NCI-H146 (cell line): ENCODE data around the gene B9D1.

ENCODE experiments used
- DNase-seq: peaks from one replicate; lab custom pipeline; 2025; lab: John Stamatoyannopoulos, UW

The B9D1 gene

GRCh38 chr17:19388791-19389785, 26.6 kb upstream of the B9D1 start:
- no peak for DNase-seq

GRCh38 chr17:19387921-19388521, 25.5 kb upstream of the B9D1 start:
- no peak for DNase-seq

DNA sequence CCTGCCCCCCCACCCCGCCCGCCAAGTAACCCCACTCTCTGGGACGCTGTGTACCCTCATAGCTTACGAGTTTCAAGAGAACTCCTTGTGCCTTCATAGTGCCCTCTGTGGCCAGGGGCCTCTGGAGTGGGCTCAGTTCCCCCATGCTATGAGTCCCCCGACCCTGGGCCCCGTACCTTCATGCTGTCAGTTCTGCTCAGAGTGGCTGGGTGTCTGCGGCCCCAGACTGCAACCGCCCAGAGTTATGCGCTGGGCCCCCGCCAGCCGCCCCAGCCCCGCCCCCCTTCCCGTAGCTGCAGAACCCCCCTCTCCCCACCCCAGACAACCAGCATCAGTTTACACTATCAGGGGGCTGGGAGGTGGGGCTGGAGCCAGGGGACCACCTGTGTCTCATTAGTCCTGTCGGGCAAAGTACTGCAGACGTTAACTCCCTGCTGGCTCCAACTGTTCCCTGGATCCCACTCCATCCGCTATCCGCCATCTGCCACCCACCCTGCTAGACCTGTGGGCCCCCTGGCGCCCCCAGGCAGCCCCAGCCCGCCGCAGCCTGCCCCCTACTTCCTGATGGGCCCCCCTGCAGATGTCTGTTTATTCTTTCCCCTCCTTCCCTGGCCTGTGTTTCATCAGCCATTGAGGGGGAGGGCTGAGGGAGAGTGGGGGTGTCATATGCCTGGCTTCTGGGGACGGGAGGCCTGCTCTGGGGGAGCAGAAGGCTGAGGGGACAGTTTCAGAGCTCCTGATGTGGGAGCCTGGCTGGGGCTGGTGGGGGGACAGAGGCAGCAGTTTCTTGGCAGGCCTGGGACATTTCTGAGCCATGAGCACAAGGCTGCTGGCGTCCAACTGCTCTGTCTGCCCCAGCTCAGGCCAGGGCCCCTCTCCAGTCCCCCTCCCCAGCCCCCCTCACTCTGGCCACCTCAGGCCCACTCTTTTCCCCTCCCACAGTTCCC, 24.7 kb upstream of the B9D1 start, which contains the start of gene MFAP4:
Gene MFAP4 (minus strand): TSS at position 217 of the 947 bp plus-strand sequence. CDS start 35 bp downstream, at position 182.
- DNase-seq, result no peak

- no peak for DNase-seq
Observed at GRCh38 chr17:19386051-19386929, 23.8 kb upstream of the B9D1 start.

GRCh38 chr17:19385521-19385983, 23.0 kb upstream of the B9D1 start:
- no peak for DNase-seq

GRCh38 chr17:19384723-19385391, 22.3 kb upstream of the B9D1 start:
- no peak for DNase-seq

DNA sequence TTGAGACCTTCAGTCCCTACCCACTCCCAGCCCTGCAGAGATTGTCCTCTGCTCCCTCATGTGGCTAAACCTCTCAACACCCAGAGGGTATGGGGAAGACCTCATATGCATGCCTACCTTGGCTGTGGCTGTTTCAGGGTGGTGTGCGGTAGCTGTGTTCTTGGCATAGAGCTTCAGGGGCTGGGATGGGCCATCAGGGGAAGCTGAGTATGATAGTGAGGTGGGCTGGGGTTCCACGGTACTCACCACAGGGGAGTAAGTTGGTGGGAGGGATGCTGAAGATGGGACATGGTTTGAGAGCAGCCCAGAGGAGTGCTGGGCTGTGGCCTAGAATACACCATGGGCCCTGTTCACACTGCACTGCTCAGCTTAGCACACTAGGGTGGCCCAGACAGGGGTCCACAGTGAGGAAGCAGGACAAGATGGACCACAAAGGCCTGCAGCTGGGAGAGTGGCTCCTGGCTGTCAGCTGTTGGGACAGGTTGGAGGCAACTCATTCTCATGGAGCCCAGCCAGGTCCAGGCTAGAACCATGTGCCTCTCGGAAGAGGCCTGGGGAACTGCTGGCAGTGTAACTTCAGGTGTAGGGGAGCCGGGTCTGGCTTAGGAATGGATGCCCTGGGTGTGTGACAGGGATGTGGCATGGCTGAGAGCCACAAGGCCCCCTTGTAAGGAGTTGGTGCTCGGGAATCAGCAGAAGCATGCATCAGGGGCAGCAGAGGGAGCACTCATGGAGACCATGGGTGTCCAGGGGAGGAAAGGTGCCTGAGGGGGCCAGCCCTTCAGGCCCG, 21.4 kb upstream of the B9D1 start:
- no peak for DNase-seq

DNA sequence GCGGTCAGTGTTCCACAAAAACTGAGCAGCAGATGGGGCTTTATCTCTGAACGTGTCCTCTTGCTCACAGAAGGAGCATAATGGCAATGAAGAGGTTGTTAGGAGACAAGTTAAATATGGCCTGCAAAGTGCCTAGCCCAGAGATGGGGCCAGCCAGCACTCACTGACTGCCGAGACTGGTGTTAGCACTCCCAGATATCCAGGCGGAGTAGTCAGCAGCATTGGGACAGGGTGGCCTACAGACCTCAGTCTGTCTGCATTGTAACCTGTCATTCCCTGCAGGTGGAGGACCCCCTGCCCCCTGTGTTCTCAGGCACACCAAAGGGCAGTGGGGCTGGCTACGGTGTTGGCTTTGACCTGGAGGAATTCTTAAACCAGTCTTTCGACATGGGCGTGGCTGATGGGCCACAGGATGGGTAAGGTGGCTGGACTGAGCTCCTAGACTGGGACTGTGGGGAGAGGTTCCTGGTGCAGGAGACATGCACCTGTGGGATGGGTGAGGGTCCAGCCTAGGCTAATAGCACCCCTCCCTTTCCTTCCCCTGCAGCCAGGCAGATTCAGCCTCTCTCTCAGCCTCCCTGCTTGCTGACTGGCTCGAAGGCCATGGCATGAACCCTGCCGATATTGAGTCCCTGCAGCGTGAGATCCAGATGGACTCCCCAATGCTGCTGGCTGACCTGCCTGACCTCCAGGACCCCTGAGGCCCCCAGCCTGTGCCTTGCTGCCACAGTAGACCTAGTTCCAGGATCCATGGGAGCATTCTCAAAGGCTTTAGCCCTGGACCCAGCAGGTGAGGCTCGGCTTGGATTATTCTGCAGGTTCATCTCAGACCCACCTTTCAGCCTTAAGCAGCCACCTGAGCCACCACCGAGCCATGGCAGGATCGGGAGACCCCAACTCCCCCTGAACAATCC, 20.3 kb upstream of the B9D1 start:
- DNase-seq, result no peak

DNA sequence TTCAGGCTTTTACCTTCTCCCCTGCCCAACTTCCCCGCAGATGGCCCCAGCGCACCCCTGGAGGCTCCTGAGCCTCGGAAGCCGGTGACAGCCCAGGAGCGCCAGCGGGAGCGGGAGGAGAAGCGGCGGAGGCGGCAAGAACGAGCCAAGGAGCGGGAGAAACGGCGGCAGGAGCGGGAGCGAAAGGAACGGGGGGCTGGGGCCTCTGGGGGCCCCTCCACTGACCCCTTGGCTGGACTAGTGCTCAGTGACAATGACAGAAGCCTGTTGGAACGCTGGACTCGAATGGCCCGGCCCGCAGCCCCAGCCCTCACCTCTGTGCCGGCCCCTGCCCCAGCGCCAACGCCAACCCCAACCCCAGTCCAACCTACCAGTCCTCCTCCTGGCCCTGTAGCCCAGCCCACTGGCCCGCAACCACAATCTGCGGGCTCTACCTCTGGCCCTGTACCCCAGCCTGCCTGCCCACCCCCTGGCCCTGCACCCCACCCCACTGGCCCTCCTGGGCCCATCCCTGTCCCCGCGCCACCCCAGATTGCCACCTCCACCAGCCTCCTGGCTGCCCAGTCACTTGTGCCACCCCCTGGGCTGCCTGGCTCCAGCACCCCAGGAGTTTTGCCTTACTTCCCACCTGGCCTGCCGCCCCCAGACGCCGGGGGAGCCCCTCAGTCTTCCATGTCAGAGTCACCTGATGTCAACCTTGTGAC, 19.4 kb upstream of the B9D1 start:
- DNase-seq, result no peak

GRCh38 chr17:19381361-19381740, 18.8 kb upstream of the B9D1 start:
- DNase-seq, result no peak

- no peak for DNase-seq
Observed at GRCh38 chr17:19380481-19381301, 18.2 kb upstream of the B9D1 start.

DNA sequence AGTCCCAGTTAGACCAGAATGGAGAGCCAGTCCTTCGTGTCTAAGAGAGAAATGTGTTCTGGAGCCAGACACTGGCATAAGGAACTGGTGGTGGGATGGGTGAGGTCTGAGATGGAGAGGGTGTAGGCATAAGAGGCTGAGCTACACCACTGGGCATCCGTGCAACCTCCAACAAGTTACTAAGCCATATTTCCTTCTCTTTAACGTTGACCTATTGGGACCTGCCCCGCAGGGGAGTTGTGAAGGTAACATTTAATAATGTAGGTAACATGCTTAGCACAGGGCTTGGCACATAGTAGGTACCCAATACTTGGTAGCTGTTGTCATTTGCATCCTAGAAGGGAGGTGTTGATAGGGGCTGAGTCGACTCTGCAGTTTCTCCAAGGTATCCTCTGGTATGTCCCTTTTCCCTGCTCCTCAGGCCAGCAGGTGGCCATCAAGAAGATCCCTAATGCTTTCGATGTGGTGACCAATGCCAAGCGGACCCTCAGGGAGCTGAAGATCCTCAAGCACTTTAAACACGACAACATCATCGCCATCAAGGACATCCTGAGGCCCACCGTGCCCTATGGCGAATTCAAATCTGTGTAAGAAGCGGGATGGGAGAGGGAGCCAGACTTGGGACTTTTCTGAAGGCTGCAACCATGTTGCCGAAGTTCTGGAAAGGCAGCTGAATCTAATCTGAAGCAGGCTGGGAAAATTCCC, 17.0 kb upstream of the B9D1 start:
- DNase-seq, result no peak

GRCh38 chr17:19378416-19379360, 16.2 kb upstream of the B9D1 start, which contains the start of gene MAPK7:
Gene MAPK7, plus strand, starts transcription at chr17:19378498. Its CDS starts 403 bp downstream, at chr17:19378901.
- no peak for DNase-seq

DNA sequence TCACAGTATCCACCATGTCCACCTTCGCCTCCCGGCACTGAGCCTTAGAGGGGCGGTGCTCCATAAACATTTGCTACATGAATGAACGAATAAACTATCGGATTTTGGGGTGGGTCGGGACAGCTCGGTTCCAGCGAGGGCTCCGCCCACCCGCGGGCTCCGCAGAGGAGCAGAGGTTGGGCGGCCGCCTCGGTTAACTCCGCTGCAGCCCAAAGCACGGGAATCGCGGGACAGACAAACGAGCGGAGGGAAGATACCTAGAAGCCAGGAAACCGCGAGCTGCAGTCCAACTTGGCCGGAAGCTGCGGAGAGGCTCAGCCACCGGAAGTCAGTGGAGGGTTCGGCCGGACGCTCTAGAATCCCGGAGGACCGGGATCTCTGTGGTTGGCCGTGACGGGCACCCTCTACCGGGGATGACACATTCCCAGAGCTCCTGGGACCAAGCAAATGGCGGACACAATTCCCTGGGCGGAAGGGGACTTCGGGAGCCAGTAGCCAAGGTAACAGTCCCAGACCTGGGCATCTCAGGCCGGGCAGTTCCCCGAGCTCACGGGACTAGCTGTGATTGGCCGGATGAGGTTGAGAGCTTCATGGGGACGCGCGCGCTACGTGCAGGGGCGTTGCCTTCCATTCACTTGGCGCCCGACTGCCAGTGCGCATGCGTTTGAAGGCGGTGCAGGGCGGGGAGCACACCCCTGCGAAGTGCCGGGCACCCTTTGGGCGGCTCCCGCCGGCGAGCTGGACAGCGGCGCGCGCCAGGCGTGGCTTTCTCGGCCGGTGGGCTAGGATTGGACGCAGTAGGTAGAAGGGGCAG, 15.3 kb upstream of the B9D1 start:
- peak; percentile 98 for DNase-seq
